GM12891 (cell line): ENCODE data around the gene EML3.

Experiments used
- PAX5 ChIP-seq: IDR thresholded peaks from 2 replicates; pipeline ENCODE4 v1.6.1; 2011; ENCODE audit warnings: low read length, moderate library complexity, mild to moderate bottlenecking; ENCODE audit not compliant: insufficient read depth, severe bottlenecking
- POLR2A ChIP-seq: IDR thresholded peaks from 2 replicates; pipeline ENCODE4 v1.6.1; 2011; ENCODE audit warnings: low read depth, low read length, control low read depth
- POLR2AphosphoS5 ChIP-seq: IDR thresholded peaks from 2 replicates; pipeline ENCODE4 v1.6.1; 2011; ENCODE audit warnings: low read depth, low read length, control low read depth
- POU2F2 ChIP-seq: IDR thresholded peaks from 2 replicates; pipeline ENCODE4 v1.6.1; 2011; ENCODE audit warnings: low read depth, mild to moderate bottlenecking, control low read depth, low read length, moderate library complexity
- TAF1 ChIP-seq: IDR thresholded peaks from 2 replicates; pipeline ENCODE4 v1.6.1; 2011; ENCODE audit warnings: low read depth, low read length, control low read depth

DNA sequence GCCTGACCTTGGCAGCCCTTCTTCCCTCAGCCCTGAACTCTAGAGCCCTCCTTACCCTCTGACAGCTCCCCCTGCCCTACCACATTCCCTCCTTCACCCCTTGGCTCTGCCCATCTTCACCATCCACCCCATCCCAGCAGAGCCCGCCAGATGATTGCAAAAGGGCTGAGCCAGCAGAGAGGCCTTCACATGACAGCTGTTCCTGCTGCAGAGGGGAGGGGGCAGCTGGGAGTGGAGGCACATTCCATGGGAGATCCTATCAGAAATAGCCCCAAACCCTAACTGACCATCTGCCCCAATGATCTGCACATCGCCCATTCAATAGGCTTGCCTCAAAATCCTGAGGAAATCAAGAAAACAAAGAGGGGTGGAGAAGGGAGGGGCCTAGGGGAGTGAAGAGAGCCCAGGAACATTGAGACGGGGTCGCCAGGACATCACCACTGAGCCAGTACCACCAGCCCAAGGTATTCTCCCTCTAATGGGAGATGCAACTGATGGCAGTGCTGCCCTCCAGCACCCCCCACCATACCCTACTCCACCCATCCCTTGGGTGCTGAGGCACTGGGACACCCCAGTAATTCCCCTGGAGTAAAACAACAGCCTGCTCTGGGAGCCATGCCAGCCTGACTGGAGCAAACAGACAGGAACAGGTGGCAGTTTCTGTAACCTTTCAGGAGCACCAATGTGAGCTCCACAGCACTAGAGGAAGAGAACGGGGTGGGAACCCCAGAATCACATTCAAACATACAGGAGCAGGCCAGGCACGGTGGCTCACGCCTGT is 58.0 kb downstream of the EML3 start:
- TF ChIP-seq POLR2A: no peak
- no peak for TF ChIP-seq TAF1
- no peak for TF ChIP-seq POLR2AphosphoS5
- no peak for TF ChIP-seq PAX5
- TF ChIP-seq POU2F2: no peak
